K562 (cell line): ENCODE results near the gene TBX6. TPM values are rescaled to one million over a fixed set of nuclear protein-coding genes. Genes with fewer than 3 reads are reported as not detected.

Source experiments
- ATAC-seq: fragments of 200-7000 bp; cut with Tn5 transposase; 3 replicates; pipeline ENCODE4 v1.9.1; 2020; ENCODE audit warnings: moderate library complexity
- BruUV-seq: library from RNA; stranded (reverse); fragments of 400-500 nt; replicated peaks from 2 replicates; lab custom pipeline; 2021; lab: Mats Ljungman, UMichigan
- CTCF ChIA-PET: fragments of 300-600 bp; formaldehyde crosslinking; extraction: SDS; loops from one replicate; lab custom pipeline; 2021; ENCODE audit warnings: low intra/inter-chr PET ratio; lab: Yijun Ruan, JAX
- POLR2A ChIA-PET: fragments of 300-600, 350-650 bp; sonication (Branson Sonifier 250); formaldehyde crosslinking; extraction: SDS; loops from one replicate; lab custom pipeline; 2021; ENCODE audit warnings: antibody characterized with exemption, inconsistent platforms; lab: Yijun Ruan, JAX
- DNase-seq, 4 experiments: peaks; one replicate each; pipeline versions ENCODE4 v3.0.0 to v3.0.0-alpha.2; 2011 to 2018; ENCODE audit warnings: low spot score in 3 of 4, mixed read lengths in 3 of 4; ENCODE audit errors: extremely low read depth in 1 of 4
- FAIRE-seq: peaks from 2 replicates; lab custom pipeline; 2011; peaks lifted over from hg19 to GRCh38; lab: Jason Lieb, UNC
- H2AFZ ChIP-seq: 2 replicates; pipeline ENCODE4 v1.6.0; 2011; ENCODE audit warnings: low read depth, low read length, control low read depth, inconsistent platforms
- H3K27ac ChIP-seq: fragments of 200-600 bp; 3 replicates; pipeline ENCODE4 v1.8.0; 2011; ENCODE audit warnings: low read depth, mild to moderate bottlenecking, control low read depth, inconsistent platforms, low read length, moderate library complexity, mixed read lengths; ENCODE audit errors: extremely low read depth
- H3K27me3 ChIP-seq, 2 experiments: fragments of 300-600 bp in 1 of 2; 2 replicates in 1 of 2; 3 replicates in 1 of 2; pipeline versions ENCODE4 v1.6.0 to v1.8.0; 2011; ENCODE audit warnings: inconsistent platforms in 2 of 2, low read length in 2 of 2, mild to moderate bottlenecking in 1 of 2, mixed read lengths in 1 of 2, moderate library complexity in 1 of 2; ENCODE audit not compliant: control insufficient read depth in 2 of 2, insufficient read depth in 2 of 2
- H3K36me3 ChIP-seq: fragments of 300-600 bp; 3 replicates; pipeline ENCODE4 v1.8.0; 2011; ENCODE audit warnings: mild to moderate bottlenecking, low read length, inconsistent platforms; ENCODE audit not compliant: control insufficient read depth, insufficient read depth
- H3K4me1 ChIP-seq, 2 experiments: fragments of 200-600 bp in 1 of 2; replicated peaks in 1 of 2; 2 replicates in 1 of 2; 3 replicates in 1 of 2; pipeline versions ENCODE4 v1.5.1 to v1.8.0; 2011; ENCODE audit warnings: inconsistent platforms in 2 of 2, low read length in 2 of 2, mild to moderate bottlenecking in 1 of 2, mixed read lengths in 1 of 2, moderate library complexity in 1 of 2; ENCODE audit not compliant: control insufficient read depth in 2 of 2, insufficient read depth in 2 of 2
- H3K4me2 ChIP-seq: 2 replicates; pipeline ENCODE4 v1.6.1; 2011; ENCODE audit warnings: low read length, control low read depth, inconsistent platforms, mixed read lengths; ENCODE audit not compliant: insufficient read depth
- H3K4me3 ChIP-seq: fragments of 200-600 bp; sonication (generic), shearing (Covaris generic); 2 replicates; pipeline ENCODE4 v1.5.1; 2016; ENCODE audit warnings: control low read depth, inconsistent platforms
- H3K79me2 ChIP-seq: fragments of 200-600 bp; 3 replicates; pipeline ENCODE4 v1.8.0; 2011; ENCODE audit warnings: low read length, inconsistent platforms; ENCODE audit not compliant: control insufficient read depth, insufficient read depth
- H3K9ac ChIP-seq, 2 experiments: 2 replicates each; pipeline versions ENCODE4 v1.6.0 to v1.6.1; 2011; ENCODE audit warnings: low read depth in 2 of 2, low read length in 2 of 2, control low read depth in 1 of 2, inconsistent platforms in 1 of 2, mild to moderate bottlenecking in 1 of 2, mixed read lengths in 1 of 2; ENCODE audit not compliant: insufficient read depth in 1 of 2
- H3K9me1 ChIP-seq: one replicate; pipeline ENCODE4 v1.6.0; 2011; ENCODE audit warnings: inconsistent platforms, mild to moderate bottlenecking, low read length, moderate library complexity; ENCODE audit not compliant: control insufficient read depth, insufficient read depth
- H3K9me3 ChIP-seq: replicated peaks from 2 replicates; pipeline ENCODE4 v1.5.1; 2011; ENCODE audit warnings: low read depth, low read length, inconsistent platforms; ENCODE audit not compliant: control insufficient read depth, insufficient read depth
- H4K20me1 ChIP-seq: replicated peaks from 2 replicates; pipeline ENCODE4 v1.6.1; 2011; ENCODE audit warnings: low read length, inconsistent platforms, mixed read lengths; ENCODE audit not compliant: control insufficient read depth, insufficient read depth
- CCNT2 ChIP-seq: IDR thresholded peaks from 2 replicates; pipeline ENCODE4 v1.6.1; 2011; ENCODE audit warnings: borderline replicate concordance, low read depth, mild to moderate bottlenecking, moderate library complexity, mixed read lengths, low read length; ENCODE audit not compliant: insufficient read length; ENCODE audit errors: extremely low read depth
- E2F5 ChIP-seq: sonication (generic); formaldehyde crosslinking; IDR thresholded peaks from 2 replicates; pipeline ENCODE4 v1.8.0; 2022; ENCODE audit warnings: mild to moderate bottlenecking, missing genetic modification reagents
- KDM1A ChIP-seq, 2 experiments: fragments of 450-650 bp; IDR thresholded peaks; 2 replicates each; pipeline ENCODE4 v1.6.1; 2016; ENCODE audit warnings: mild to moderate bottlenecking in 2 of 2
- MAFG ChIP-seq: fragments of 450-650 bp; conservative IDR thresholded peaks from 2 replicates; pipeline ENCODE4 v1.6.1; 2016; ENCODE audit warnings: missing genetic modification characterization, missing compliant biosample characterization
- POLR2A ChIP-seq: fragments of 450-650 bp; conservative IDR thresholded peaks from 2 replicates; pipeline ENCODE4 v1.6.1; 2016
- POLR2G ChIP-seq: fragments of 200-400 bp; formaldehyde crosslinking; IDR thresholded peaks from 2 replicates; pipeline ENCODE4 v1.6.1; 2017; ENCODE audit warnings: low read depth, mild to moderate bottlenecking, antibody characterized with exemption, low read length, moderate library complexity
- SIX5 ChIP-seq, 2 experiments: IDR thresholded peaks; 2 replicates each; pipeline ENCODE4 v1.6.1; 2011; ENCODE audit warnings: low read length in 2 of 2, borderline replicate concordance in 1 of 2, low read depth in 1 of 2, mild to moderate bottlenecking in 1 of 2, moderate library complexity in 1 of 2; ENCODE audit not compliant: insufficient read depth in 1 of 2
- SREBF2 ChIP-seq: sonication (generic); formaldehyde crosslinking; IDR thresholded peaks from 2 replicates; pipeline ENCODE4 v1.4.0; 2020; ENCODE audit warnings: mild to moderate bottlenecking, missing genetic modification reagents
- TAL1 ChIP-seq: fragments of 450-650 bp; IDR thresholded peaks from 2 replicates; pipeline ENCODE4 v1.6.1; 2016; ENCODE audit warnings: mild to moderate bottlenecking
- ZNF274 ChIP-seq: IDR thresholded peaks from 2 replicates; pipeline ENCODE4 v1.6.1; 2011; ENCODE audit warnings: low read depth, mild to moderate bottlenecking, low read length, moderate library complexity, borderline replicate concordance
- ZNF707 ChIP-seq: fragments of 250-450 bp; sonication (Bioruptor Pico); conservative IDR thresholded peaks from 2 replicates; pipeline ENCODE4 v1.8.0; 2022; ENCODE audit warnings: inconsistent platforms, mild to moderate bottlenecking, moderate library complexity
- ZZZ3 ChIP-seq: fragments of 450-650 bp; IDR thresholded peaks from 2 replicates; pipeline ENCODE4 v1.6.1; 2016; ENCODE audit warnings: antibody characterized with exemption, mild to moderate bottlenecking, moderate library complexity
- WGBS: fragments of 100-300 bp; shearing (Covaris generic); methylation state at CpG from one replicate; pipeline ENCODE4 v1.1.6; 2016; ENCODE audit warnings: low coverage, mixed read lengths; ENCODE audit not compliant: insufficient coverage; ENCODE audit errors: missing lambda C conversion rate; 5-methylcytosine and 5-hydroxymethylcytosine counted together
- in situ Hi-C: fragments of 300-500 bp; cut with MboI; formaldehyde crosslinking; loops from 4 replicates; pipeline ENCODE4 v1.15.0; 2018; ENCODE audit warnings: inconsistent platforms, mixed read lengths
- intact Hi-C: fragments of 100-400 bp; cut with micrococcal nuclease; formaldehyde crosslinking; loops from 2 replicates; pipeline ENCODE4 v1.14.2; 2022
- polyA plus RNA-seq, 8 experiments: library from polyadenylated mRNA; depleted of rRNA in 4 of 8; stranded (reverse) in 5 of 8; unstranded in 3 of 8; fragments of >200 nt; fragmentation: Nextera tagmentation in 2 of 8; fragmentation: Illumina TruSeq in 1 of 8; extraction: Ambion mirVana in 2 of 8; extraction: Trizol in 1 of 8; gene quantifications; 2 replicates each; pipeline versions ENCODE4 v1.2.1 to v1.2.3, GENCODE V29; 2011 to 2014; ENCODE audit warnings: inconsistent platforms in 1 of 8, missing spikeins in 1 of 8
- total RNA-seq, 7 experiments: library from RNA; depleted of rRNA in 6 of 7; stranded (reverse); fragments of >200 nt in 6 of 7; fragmentation: Illumina TruSeq in 2 of 7; extraction: Trizol in 2 of 7; gene quantifications; 2 replicates each; pipeline versions ENCODE4 v1.2.1 to v1.2.3, GENCODE V29; 2011 to 2021; ENCODE audit warnings: low replicate concordance in 1 of 7
- TF ChIP-seq, protein P1 (sequence below): fragments of 250-450 bp; sonication (Bioruptor Pico); IDR thresholded peaks from 2 replicates; pipeline ENCODE4 v1.4.0; 2020

TBX6 gene
- total and polyA plus RNA-seq, 9 of the 15 experiments (the other 6 are each of a cell fraction or from before 2014, with no cell fraction given), result 0.07 to 0.58 (median 0.11) TPM; not detected in 2

DNA sequence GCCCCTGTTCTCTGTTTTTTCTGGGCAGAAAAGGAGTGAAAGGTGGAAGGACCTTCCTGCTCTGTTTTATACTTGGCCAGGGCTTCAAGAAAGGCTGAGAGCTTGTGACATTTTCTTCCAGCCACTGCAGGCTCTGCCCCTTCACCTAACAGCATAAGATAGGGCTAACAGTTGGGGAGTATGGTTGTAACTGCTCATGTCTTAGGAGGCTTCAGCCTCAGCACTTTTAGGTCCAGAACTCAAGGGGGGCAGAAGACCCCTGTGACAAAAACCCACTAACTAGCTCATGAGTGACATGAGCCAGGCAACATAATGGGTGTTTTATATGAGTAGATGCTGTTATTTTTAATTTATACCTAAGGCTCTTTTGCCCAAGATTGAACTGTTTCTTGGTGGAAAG, 21.2 kb downstream of the TBX6 start:
- ATAC-seq, result no peak
- Histone ChIP-seq H3K4me1 (peaks cover 42 to 49% of the 10 kb centered on the region in 2 experiments), H3K4me3 (peak overlapping the region; percentile 32; the same call in 1 of the 2 replicates)

GRCh38 chr16:30069611-30070462, 21.9 kb downstream of the TBX6 start:
- H3K4me1 ChIP-seq, result peaks cover 38 to 50% of the 10 kb centered on the region in 2 experiments
- peaks cover 64% of the 10 kb centered on the region for H3K36me3 ChIP-seq
- peak overlapping the region; percentile 55; the same call in 2 of the 3 replicates for H3K27ac ChIP-seq
- BruUV-seq, result no TSS peak
- WGBS, result 63% methylated on average over 27 of the region's 31 CpGs
- H4K20me1 ChIP-seq, result peaks cover 51% of the 10 kb centered on the region
- intact Hi-C loops, result loop anchor here (10.0 kb wide), 2 partner anchors 305 to 585 kb away; partner anchors contain the start of genes FBRS, MYL11, PRR14 and TBC1D10B
- H3K27me3 ChIP-seq, result no peaks in the 10 kb centered on the region
- H2AFZ ChIP-seq, result no peak overlapping the region
- ChIA-PET POLR2A (interaction anchor here (1.9 kb wide), 1 partner anchor 22 kb away, joined by 9 read pairs; the partner anchor contains the start of gene TBX6), CTCF (no interaction called here)
- peaks cover 61% of the 10 kb centered on the region for H3K79me2 ChIP-seq
- peaks cover 17% of the 10 kb centered on the region for H3K9me1 ChIP-seq
- in situ Hi-C loops, result no loop called here
- H3K4me2 ChIP-seq, result peak overlapping the region; percentile 79
- FAIRE-seq (no peak), ATAC-seq (no peak), DNase-seq (peak in 1 of 4 experiments; percentile 42)
- H3K4me3 ChIP-seq, result peak overlapping the region; percentile 32
- no peaks in the 10 kb centered on the region for H3K9me3 ChIP-seq
- peak overlapping the region; percentile 86 to 93; a peak in 3 of 4 replicates for H3K9ac ChIP-seq
- no peak for TF ChIP-seq KDM1A (IDR thresholded peaks at IDR 0.05)
- TF ChIP-seq, protein P1, sequence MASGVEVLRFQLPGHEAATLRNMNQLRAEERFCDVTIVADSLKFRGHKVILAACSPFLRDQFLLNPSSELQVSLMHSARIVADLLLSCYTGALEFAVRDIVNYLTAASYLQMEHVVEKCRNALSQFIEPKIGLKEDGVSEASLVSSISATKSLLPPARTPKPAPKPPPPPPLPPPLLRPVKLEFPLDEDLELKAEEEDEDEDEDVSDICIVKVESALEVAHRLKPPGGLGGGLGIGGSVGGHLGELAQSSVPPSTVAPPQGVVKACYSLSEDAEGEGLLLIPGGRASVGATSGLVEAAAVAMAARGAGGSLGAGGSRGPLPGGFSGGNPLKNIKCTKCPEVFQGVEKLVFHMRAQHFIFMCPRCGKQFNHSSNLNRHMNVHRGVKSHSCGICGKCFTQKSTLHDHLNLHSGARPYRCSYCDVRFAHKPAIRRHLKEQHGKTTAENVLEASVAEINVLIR (CRISPR knock-in tag), result no peak
- no peak for TF ChIP-seq ZZZ3
- TF ChIP-seq TAL1, result no peak
- no peak for TF ChIP-seq ZNF707
- TF ChIP-seq E2F5 (CRISPR knock-in tag), result no peak
- no peak for TF ChIP-seq SIX5 (IDR thresholded peaks at IDR 0.05; ENCODE audit: borderline replicate concordance in 1 of 2, insufficient read depth in 1 of 2, low read depth in 1 of 2, low read length in 2 of 2)
- no peak for TF ChIP-seq MAFG (tag)

More for the DNA sequence above, 21.2 kb downstream of the TBX6 start:
- BruUV-seq, result no TSS peak
- H3K9ac ChIP-seq, result peak overlapping the region; percentile 86 to 93; a peak in 2 of 4 replicates
- peaks cover 17% of the 10 kb centered on the region for H3K9me1 ChIP-seq
- peak overlapping the region; percentile 42; the same call in 2 of the 3 replicates for H3K27ac ChIP-seq
- ChIA-PET POLR2A (interaction anchor here (1.9 kb wide), 1 partner anchor 21 kb away, joined by 9 read pairs; the partner anchor contains the start of gene TBX6), CTCF (no interaction called here)
- peak overlapping the region; percentile 79; the same call in 1 of the 2 replicates for H3K4me2 ChIP-seq
- H3K27me3 ChIP-seq, result no peaks in the 10 kb centered on the region
- H4K20me1 ChIP-seq, result peaks cover 51% of the 10 kb centered on the region
- FAIRE-seq, result no peak
- no peak overlapping the region for H2AFZ ChIP-seq
- in situ Hi-C loops, result no loop called here
- intact Hi-C loops, result no loop called here
- H3K79me2 ChIP-seq, result peaks cover 58% of the 10 kb centered on the region
- no peaks in the 10 kb centered on the region for H3K9me3 ChIP-seq
- H3K36me3 ChIP-seq, result peaks cover 64% of the 10 kb centered on the region
- no peak for DNase-seq
- peak; percentile 9 for TF ChIP-seq CCNT2
- TF ChIP-seq POLR2G, result no peak
- no peak for TF ChIP-seq ZNF274
- TF ChIP-seq SREBF2 (CRISPR knock-in tag), result no peak
- TF ChIP-seq POLR2A, result 0 out of 2 replicates have a peak, but pooled peaks have one; percentile 18
